ENCODE data around the gene PCLO.
"Not testable (repeated sequence)": the region's sequence is repeated elsewhere in the genome, so short reads cannot be mapped to it uniquely, and the experiment has no call there.

PCLO gene

GRCh38 chr7:83040484-83040883 lies 122.2 kb downstream of the PCLO start:
- DNase-seq (ENCODE audit: low read depth in 2 of 2, low spot score in 1 of 2): no peak

GRCh38 chr7:83038787-83039186 lies 123.9 kb downstream of the PCLO start:
- DNase-seq (ENCODE audit: low read depth in 2 of 2, low spot score in 1 of 2): no peak

GRCh38 chr7:83036721-83037380 lies 125.8 kb downstream of the PCLO start:
- DNase-seq (ENCODE audit: low read depth in 2 of 2, low spot score in 1 of 2): no peak

GRCh38 chr7:83036130-83036529 lies 126.6 kb downstream of the PCLO start:
- DNase-seq (ENCODE audit: low read depth in 2 of 2, low spot score in 1 of 2): no peak

- no peak for DNase-seq (ENCODE audit: low read depth in 2 of 2, low spot score in 1 of 2)
Observed at GRCh38 chr7:83032195-83032594, 130.5 kb downstream of the PCLO start.

GRCh38 chr7:83023817-83024665 lies 138.6 kb downstream of the PCLO start:
- DNase-seq (ENCODE audit: low read depth in 2 of 2, low spot score in 1 of 2): not testable (repeated sequence)

- no peak for DNase-seq (ENCODE audit: low read depth in 2 of 2, low spot score in 1 of 2)
Observed at GRCh38 chr7:83021032-83021431, 141.7 kb downstream of the PCLO start.

- DNase-seq (ENCODE audit: low read depth in 2 of 2, low spot score in 1 of 2): no peak
Observed at GRCh38 chr7:83020161-83020560, 142.5 kb downstream of the PCLO start.

- DNase-seq (ENCODE audit: low read depth in 2 of 2, low spot score in 1 of 2): no peak
Observed at GRCh38 chr7:83015916-83016315, 146.8 kb downstream of the PCLO start.

- DNase-seq (ENCODE audit: low read depth in 2 of 2, low spot score in 1 of 2): no peak
Observed at GRCh38 chr7:83014546-83014945, 148.1 kb downstream of the PCLO start.

GRCh38 chr7:83011954-83012353 lies 150.7 kb downstream of the PCLO start:
- DNase-seq (ENCODE audit: low read depth in 2 of 2, low spot score in 1 of 2): no peak

- DNase-seq (ENCODE audit: low read depth in 2 of 2, low spot score in 1 of 2): no peak
Observed at GRCh38 chr7:83005410-83005809, 157.3 kb downstream of the PCLO start.

- DNase-seq (ENCODE audit: low read depth in 2 of 2, low spot score in 1 of 2): no peak
Observed at GRCh38 chr7:83001362-83002040, 161.2 kb downstream of the PCLO start.

GRCh38 chr7:82998436-82998835 lies 164.2 kb downstream of the PCLO start:
- no peak for DNase-seq (ENCODE audit: low read depth in 2 of 2, low spot score in 1 of 2)

GRCh38 chr7:82985144-82985802 lies 177.4 kb downstream of the PCLO start:
- no peak for DNase-seq (ENCODE audit: low read depth in 2 of 2, low spot score in 1 of 2)

GRCh38 chr7:82980130-82980788 lies 182.4 kb downstream of the PCLO start:
- DNase-seq (ENCODE audit: low read depth in 2 of 2, low spot score in 1 of 2): no peak

- no peak for DNase-seq (ENCODE audit: low read depth in 2 of 2, low spot score in 1 of 2)
Observed at GRCh38 chr7:82975811-82976468, 186.7 kb downstream of the PCLO start.

- DNase-seq (ENCODE audit: low read depth in 2 of 2, low spot score in 1 of 2): no peak
Observed at GRCh38 chr7:82972135-82972534, 190.5 kb downstream of the PCLO start.

GRCh38 chr7:82965088-82966036 lies 197.3 kb downstream of the PCLO start:
- no peak for DNase-seq (ENCODE audit: low read depth in 2 of 2, low spot score in 1 of 2)
